GM19463 (cell line): ENCODE data around the gene STKLD1.
"Not testable (repeated sequence)": the region's sequence is repeated elsewhere in the genome, so short reads cannot be mapped to it uniquely, and the experiment has no call there.

Experiments
- ATAC-seq: cut with Tn5 transposase; IDR thresholded peaks from one replicate; pipeline ENCODE4 v1.9.1; 2021; ENCODE audit warnings: mild to moderate bottlenecking, moderate library complexity; ENCODE audit not compliant: unreplicated experiment

STKLD1 gene

DNA sequence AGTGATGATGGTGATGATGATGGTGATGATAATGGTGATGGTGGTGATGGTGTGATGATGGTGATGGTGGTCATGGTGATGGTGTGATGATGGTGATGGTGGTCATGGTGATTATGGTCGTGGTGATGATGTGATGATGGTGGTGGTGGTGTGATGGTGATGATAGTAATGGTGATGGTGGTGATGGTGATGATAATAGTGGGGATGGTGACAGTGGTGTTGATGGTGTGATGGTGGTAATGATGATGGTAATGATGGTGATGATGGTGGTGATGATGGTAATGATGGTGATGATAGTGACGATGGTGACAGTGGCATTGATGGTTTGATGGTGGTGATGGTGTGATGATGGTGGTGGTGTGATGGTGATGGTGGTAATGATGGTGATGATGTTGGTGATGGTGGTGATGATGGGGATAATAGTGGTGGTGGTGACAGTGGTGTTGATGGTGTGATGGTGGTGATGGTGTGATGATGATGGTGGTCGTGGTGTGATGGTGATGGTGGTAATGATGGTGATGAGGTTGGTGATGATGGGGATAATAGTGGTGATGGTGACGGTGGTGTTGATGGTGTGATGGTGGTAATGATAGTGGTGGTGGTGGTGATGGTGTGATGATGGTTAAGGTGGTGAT, 6.5 kb downstream of the STKLD1 start:
- ATAC-seq: no peak

DNA sequence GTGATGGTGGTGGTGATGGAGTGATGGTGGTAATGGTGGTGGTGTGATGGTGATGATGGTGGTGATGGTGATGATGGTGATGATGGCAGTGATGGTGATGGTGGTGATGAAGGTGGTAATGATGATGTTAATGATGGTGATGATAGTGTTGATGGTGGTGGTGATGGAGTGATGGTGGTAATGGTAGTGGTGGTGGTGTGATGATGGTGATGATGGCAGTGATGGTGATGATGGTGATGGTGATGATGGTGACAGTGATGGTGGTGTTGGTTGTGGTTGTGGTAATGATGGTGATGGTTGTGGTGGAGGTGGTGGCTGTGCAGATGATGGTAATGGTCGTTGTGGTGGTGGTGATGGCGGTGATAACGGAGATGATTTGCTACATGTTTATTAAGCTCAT, 7.3 kb downstream of the STKLD1 start:
- no peak for ATAC-seq

DNA sequence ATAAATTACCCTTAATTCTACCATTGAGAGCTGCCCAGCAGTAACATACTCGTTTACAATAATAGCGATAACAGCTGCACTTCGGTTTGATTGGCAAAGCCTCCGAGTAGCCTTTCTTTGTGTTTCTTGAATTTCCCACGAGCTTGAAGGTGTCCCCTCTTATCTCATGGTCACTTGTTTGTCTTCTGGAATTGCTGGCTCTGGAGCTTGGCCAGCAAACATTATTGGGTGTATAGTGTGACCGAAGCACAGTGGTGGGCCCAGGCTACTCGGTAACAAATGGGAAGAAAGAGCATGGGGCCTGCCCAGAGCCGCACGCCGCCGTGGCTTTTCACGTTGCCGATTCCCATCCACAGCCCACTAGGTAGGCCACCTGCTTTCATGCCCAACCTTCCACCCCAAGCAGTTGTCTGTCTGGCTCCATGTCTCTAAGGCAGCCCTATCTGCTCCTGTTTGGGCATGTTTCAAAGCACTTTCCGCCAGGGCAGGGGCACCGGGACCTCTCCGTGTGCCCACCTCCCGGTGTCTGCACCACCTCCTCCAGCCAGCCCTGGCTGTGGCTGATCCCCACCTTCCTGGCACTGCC, 8.7 kb downstream of the STKLD1 start:
- ATAC-seq: no peak

DNA sequence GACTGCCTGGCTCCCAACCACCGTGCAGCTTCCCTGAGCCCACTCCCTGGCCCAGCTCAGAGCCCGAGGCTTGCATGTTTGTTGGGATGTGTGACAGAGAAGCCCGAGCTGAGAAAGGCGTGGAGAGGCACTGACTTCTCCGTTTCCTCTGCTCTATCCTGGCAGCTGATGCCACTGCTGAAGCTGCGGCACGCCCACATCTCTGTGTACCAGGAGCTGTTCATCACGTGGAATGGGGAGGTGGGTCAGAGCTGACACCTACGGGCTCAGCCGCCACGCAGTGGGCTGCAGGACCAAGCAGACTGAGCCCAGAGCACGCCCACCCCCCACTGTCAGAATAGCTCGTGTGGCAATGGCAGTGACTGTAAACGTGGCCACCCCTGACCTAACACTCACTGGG, 9.3 kb downstream of the STKLD1 start:
- no peak for ATAC-seq

DNA sequence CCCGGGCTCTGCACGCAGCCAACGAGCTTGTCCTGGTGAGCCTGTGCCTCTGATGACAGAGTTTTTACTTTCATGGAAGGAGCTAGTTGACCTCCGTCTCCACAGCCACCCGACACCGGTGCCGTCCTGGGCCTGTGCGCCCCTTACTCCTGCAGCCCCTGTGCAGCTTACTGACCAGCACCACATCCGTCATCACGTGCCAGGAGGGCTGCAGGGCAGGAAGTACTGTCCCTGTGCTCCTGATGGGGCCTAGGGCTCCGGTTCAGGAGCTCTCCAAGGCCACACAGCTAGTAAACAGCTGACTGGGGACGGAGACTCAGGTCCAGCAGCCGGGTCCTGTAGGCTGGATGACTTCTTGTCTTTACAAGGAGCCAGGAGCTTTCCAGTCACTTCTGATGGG, 10.2 kb downstream of the STKLD1 start:
- no peak for ATAC-seq

DNA sequence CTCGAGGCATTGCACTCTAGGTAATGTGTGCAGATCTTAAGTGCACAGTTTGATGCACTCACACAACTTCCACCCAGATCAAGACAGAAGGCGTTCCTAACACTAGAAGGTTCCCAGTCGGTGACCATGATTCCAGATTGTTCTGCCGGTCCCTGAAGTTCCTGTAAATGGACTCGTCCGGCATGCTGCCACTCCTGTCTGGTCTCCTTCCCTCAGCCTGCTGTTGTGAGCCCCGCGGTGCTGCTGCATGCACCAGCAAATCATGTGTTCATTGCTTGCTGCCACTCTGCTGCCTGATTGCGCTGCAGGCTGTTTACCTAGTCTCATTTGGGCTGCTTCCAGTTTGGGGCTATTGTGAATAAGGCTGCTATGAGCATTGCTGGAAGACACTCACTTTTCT, 11.5 kb downstream of the STKLD1 start:
- no peak for ATAC-seq

DNA sequence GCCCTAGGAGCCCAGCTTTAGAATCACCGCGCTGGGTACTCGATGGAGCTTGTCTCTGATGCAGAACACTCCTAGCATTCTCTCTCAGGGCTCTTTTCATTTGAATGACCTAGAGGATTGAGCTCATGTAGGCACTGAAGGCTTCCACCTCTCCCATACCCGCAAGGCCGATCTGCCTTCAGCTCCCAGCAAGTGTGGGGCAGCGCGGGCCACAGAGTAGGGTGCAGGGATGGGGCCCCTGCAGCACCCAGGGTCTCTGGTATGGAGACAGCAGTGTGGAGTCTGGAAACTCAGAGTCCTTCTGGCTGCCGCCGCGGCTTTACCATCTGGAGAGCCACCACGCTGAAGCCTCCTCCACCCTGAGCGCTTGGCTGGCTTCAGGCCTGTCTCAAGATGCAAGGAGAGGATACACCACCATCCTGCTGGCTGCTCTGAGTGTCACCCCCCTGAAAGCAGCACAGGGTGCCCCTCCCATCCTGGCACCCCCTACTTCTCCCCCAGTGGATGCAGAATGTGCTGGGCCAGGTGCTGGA, 12.9 kb downstream of the STKLD1 start:
- no peak for ATAC-seq

DNA sequence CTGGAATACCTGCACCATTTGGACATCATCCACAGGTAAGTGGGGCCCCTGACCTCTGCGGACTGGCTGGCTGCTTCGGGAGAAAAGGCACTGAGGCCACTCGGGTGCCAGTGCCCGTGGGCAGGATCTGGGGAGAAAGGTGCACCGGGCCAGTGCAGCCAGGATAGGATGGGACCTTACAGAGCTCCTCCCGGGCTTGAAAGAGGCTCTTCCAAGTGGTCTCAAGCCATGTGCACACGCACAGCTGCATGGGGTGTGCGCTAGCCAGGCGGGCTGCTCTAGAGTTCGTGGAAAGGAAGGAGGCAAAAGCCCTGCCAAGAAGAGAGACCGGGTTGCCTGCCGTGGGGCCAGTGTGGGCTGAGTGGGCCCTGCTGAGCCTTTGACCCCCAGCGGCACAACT, 13.4 kb downstream of the STKLD1 start:
- no peak for ATAC-seq

DNA sequence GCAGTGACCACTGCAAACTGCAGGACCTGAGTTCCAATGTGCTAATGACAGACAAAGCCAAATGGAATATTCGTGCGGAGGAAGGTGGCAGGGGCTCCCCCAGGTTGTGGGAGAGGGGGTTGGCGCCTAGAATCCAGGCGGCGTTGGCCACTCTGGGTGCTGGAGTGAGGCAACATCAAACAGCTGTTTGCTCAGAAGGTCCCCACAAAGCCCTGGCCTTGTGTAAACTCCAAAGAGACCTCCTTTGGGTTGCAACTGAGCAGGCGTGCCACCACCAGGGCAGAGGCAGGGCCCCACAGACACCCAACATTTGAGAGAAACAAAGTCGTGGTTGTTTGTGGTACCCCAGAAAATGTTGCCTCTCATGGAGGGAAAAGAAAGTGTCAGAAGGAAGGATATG, 14.5 kb downstream of the STKLD1 start:
- no peak for ATAC-seq

DNA sequence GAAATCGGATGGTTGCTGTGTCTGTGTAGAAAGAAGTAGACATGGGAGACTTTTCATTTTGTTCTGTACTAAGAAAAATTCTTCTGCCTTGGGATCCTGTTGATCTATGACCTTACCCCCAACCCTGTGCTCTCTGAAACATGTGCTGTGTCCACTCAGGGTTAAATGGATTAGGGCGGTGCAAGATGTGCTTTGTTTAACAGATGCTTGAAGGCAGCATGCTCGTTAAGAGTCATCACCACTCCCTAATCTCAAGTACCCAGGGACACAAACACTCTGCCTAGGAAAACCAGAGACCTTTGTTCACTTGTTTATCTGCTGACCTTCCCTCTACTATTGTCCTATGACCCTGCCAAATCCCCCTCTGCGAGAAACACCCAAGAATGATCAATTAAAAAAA, 15.3 kb downstream of the STKLD1 start:
- not testable (repeated sequence) for ATAC-seq

DNA sequence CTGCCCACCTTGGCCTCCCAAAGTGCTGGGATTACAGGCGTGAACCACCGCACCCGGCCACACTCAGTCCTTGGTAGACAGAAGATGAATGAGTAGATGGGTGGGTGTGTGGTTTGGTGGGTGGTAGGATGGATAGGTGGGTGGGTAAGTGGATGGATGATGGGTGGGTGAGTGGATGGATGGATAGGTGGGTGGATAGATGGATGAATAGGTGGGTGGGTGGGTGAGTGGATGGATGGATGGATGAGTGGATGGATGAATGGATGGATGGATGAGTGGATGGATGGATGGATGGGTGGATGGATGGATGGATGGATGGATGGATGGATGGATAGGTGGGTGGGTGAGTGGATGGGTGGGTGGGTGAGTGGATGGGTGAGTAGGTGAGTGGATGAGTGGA, 16.1 kb downstream of the STKLD1 start:
- not testable (repeated sequence) for ATAC-seq

DNA sequence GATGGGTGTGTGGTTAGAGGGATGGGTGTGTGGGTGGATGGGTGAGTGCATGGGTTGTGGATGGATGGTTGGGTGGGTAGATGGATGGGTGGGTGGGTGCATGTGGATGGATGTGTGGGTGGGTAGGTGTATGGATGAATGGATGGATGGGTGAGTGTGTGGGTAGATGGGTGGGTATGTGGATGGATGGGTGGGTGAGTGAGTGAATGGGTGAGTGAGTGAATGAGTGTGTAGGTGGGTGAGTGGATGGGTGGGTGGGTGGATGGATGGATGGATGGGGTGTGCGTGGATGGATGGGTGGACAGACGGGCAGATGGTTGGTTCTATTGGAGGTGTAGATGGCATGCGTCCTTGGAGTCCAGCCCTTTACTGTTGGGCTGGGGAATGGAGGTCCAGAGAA, 17.2 kb downstream of the STKLD1 start:
- no peak for ATAC-seq

DNA sequence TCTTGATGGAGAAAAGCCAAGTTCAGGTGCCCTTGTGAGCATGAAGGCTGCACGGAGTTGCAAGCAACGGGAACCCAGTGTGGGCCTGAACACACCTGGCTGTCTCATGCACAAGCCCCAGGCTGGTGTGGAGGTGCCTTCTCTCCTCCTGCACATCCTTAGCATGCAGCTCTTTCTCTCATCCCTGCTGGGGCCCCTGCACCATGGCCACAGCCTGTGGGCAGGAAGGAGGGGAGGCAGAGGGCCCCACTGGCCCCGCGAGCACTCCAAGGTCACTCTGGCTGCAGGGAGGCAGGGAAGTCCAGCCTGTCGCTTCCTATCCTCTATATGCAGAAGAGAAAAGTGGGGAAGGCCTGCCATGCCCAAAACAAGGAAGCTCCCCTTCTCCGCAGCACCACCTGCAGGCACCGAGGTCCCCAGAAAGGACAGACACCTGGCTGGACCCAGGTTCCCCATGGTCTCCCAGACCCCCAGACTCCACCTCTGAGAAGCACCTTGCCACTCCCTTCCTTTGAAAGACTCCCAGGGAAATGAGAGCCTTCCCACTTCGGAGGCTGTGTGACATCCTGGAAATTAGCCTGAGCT, 18.6 kb downstream of the STKLD1 start:
- ATAC-seq: no peak

DNA sequence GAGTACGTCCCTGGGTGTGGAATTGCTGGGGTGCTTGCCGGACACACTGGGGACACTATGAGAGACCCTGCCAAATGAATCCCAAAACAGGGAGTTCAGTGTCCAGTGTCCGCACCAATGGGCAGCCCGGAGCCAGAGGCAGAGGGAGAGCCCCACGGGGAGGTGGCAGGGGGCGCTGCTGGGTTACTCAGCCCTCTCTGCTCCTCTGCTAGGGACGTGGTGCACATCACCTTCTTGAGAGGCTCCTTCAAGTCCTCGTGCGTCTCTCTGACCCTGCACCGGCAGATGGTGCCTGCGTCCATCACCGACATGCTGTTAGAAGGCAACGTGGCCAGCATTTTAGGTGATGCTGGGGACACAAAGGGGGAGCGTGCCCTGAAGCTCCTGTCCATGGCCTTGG, 20.8 kb downstream of the STKLD1 start:
- no peak for ATAC-seq

DNA sequence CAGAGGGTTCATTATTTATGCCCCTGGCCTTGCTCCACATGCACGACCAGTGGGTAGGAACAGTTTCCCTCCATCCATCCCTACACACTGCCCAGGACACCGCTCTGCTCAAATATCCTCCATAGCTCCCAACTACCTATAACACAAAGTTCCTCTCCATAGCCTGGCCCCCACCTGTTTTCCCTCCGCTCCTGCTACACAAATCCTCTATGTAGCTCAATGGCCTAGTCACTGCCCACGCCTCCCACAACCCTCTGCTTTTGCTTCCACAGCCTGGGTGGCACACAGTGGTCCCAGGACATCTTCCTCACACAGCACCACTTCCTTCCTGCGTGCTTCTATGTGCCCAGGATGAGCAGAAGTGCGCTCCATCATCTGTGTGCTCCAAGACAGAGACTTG, 21.2 kb downstream of the STKLD1 start:
- ATAC-seq: no peak

DNA sequence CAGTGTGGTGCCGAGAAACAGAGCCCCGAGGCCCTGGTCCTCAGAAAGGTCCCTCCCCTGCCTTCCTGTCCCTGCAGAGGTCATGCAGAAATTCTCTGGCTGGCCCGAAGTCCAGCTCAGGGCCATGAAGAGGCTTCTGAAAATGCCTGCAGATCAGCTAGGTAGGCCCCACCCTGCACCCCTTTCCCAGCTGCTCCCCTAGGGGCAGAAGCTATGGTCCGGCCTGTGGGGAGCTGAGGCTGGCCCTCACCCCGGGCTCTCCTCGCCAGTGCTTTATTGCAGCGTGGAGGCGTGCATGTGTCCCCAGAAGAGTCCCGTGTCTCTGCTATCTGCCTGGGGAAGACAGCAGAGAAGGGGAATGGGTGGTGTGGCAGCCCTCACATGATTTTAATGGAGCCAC, 21.7 kb downstream of the STKLD1 start:
- ATAC-seq: no peak

DNA sequence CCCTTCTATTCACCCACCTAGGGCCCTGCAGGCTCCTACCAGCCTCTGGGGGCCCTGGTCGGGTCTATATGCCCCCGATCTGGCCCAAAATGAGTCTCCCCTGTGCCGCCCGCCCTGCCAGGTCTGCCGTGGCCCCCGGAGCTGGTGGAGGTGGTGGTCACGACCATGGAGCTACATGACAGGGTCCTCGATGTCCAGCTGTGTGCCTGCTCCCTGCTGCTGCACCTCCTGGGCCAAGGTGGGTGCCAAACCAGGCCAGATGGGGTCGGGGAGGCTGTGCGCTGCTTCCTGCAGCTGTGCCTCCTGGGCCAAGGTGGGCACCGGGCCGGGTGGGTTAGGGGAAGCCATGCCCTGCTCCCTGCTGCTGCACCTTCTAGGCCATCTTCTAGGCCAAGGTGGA, 24.1 kb downstream of the STKLD1 start:
- ATAC-seq: no peak

DNA sequence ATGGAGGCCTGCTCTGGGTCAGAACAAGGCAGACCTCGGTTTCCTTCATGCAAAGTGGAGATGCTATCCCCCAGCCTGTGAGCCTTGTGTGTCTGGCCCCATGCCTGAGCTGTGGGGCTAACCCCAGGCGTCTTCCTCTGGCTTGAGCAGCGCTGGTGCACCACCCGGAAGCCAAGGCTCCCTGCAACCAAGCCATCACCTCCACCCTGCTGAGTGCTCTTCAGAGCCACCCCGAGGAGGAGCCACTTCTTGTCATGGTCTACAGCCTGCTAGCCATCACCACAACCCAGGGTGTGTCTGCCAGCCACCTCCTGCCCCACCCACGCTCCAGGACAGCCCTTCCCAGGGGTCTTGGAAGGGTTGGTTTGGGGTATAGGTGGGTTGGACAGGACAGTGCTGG, 25.4 kb downstream of the STKLD1 start:
- no peak for ATAC-seq

DNA sequence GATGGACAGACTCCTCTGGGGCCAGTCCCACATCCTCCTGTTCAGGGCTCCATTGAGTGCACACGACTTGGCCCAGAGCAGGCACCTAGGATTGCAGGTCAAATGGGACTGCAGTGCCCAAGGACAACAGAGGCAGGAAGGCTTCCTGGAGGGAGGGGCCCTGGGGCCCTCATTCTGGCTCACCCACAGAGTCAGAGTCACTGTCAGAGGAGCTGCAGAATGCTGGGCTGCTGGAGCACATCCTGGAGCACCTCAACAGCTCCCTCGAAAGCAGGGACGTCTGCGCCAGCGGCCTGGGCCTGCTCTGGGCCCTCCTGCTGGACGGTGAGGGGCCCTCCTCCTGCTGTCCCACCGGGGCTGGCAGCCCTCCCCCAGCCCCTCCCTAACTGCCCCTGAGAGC, 26.5 kb downstream of the STKLD1 start:
- no peak for ATAC-seq

DNA sequence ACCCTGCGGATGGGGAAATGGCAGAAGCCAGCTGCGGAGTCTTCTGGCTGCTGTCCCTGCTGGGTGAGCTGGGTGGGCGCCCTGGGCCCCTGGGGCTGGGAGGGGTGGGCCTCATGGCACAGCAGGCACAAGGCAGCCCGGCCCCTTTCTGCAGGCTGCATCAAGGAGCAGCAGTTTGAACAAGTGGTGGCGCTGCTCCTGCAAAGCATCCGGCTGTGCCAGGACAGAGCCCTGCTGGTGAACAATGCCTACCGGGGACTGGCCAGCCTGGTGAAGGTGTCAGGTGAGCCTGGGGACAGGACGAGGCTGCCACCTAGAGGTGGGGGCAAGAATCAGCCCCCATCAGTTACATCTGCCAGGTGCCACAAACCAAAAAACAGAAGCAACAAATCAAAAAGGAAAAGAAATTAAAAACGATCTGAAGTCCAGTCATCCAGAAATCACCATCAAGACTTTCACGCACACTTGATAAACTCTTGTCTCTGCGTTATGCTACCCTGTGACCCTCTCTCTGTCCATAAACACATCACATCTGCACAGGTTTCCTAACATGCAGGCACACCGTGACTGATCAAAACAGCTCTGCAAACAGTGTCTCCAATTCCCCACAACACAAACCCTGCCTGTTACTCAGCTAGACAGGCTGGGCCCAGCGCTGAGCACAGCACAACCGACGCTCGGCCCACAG, 27.7 kb downstream of the STKLD1 start:
- ATAC-seq: no peak

DNA sequence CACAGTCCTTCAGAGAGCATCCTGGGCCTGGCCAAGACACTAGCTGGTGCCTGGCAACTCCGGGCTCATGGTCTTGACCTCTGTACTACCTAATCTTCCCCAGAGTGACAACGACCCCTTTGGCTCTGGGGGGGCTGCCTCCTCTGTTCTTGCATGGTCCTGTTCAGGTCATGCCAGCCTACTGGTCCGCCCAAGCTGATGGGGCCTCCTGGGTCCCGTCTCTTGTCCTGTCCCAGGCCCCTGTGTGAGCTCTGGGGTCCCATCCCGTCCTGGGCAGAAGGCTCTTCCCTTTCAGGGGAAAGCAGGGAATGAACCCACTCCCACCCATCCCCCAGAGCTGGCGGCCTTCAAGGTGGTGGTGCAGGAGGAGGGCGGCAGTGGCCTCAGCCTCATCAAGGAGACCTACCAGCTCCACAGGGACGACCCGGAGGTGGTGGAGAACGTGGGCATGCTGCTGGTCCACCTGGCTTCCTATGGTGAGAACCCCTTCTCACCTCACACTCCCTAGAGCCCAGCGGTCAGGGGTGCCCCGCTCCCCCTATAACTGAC, 28.4 kb downstream of the STKLD1 start:
- ATAC-seq: no peak
